ENCODE measurements around the gene CAMSAP1.
"Not testable (repeated sequence)": the region's sequence is repeated elsewhere in the genome, so short reads cannot be mapped to it uniquely, and the experiment has no call there.

Gene CAMSAP1

DNA sequence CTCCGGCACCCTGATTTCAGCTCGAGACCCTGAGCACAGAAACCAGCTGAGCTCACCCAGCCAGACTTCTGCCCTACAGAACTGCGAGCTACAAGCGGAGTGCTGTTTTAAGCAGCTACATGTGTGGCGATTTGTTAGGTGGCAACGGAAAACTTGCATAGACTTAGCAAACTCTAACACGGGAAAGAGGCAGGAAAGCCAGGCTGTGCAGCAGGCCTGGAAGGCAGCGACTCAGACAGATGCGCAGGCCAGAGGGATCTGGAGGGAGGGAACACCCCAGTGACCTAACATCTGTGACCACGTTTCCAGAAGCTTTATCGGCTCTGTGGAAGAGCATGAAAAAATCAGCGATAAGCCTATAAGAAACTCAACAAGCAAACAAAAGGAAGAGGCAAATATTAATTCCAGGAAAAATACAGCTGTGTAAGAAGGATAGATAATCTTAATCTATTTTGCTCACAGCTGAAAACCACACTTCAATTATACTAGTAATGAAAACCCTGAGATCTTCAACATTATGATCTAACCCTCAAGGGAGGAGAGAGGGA, 42.9 kb upstream of the CAMSAP1 start:
- no peak overlapping the region for H3K4me3 ChIP-seq (ENCODE audit: control insufficient read depth, low read depth, low read length)
- DNase-seq (ENCODE audit: low read depth), result peak; percentile 12
- TF ChIP-seq CTCF (conservative IDR thresholded peaks at IDR 0.05; ENCODE audit: control insufficient read depth, insufficient read depth, low read depth, low read length), result no peak

- no peak overlapping the region for H3K4me3 ChIP-seq (ENCODE audit: control insufficient read depth, low read depth, low read length)
- no peak for TF ChIP-seq CTCF (conservative IDR thresholded peaks at IDR 0.05; ENCODE audit: control insufficient read depth, insufficient read depth, low read depth, low read length)
- DNase-seq (ENCODE audit: low read depth), result no peak
These were observed 42.3 kb upstream of the CAMSAP1 start for GRCh38 chr9:135949501-135950134.

DNA sequence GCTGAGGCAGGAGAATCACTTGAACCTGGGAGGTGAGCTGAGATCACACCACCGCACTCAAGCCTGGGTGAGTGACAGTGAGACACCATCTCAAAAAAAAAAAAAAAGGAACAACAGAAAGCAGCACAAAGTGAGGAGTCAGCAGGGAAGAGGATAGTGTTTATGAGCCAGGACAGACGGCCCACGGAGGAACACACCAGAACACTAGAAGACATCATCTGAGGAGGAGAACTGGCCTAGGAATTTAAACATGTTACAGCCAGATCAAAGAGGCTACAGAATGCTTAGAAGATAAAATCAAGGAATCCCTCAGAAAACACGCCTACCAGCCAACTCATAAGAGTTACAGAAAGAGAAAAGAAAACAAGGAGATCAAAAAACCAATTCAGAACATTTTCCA, 41.6 kb upstream of the CAMSAP1 start:
- no peak for DNase-seq (ENCODE audit: low read depth)
- no peak for TF ChIP-seq CTCF (conservative IDR thresholded peaks at IDR 0.05; ENCODE audit: control insufficient read depth, insufficient read depth, low read depth, low read length)
- no peak overlapping the region for H3K4me3 ChIP-seq (ENCODE audit: control insufficient read depth, low read depth, low read length)

DNA sequence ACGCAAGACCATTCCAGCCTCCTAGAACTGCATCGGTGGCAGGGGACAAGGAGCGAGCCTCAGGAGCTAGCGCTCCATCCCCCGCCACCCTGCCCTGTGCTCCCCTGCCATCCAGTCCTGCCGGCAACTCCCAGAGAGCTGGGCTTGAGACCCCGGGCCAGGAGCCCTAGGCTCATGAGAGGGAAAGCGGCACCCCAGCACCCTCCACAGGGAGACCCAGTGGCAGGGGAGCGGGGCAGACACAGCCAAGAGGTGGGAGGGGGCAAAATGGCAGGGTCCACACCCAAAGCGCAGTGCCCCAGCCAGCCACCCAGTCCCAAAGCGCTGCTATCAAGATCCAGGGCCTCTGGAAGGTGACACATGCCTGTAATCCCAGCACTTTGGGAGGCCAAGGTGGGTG, 41.1 kb upstream of the CAMSAP1 start:
- no peak for TF ChIP-seq CTCF (conservative IDR thresholded peaks at IDR 0.05; ENCODE audit: control insufficient read depth, insufficient read depth, low read depth, low read length)
- no peak for DNase-seq (ENCODE audit: low read depth)

GRCh38 chr9:135947582-135947981, 40.2 kb upstream of the CAMSAP1 start:
- no peak overlapping the region for H3K4me3 ChIP-seq (ENCODE audit: control insufficient read depth, low read depth, low read length)
- no peak for DNase-seq (ENCODE audit: low read depth)
- TF ChIP-seq CTCF (conservative IDR thresholded peaks at IDR 0.05; ENCODE audit: control insufficient read depth, insufficient read depth, low read depth, low read length), result no peak

More for the DNA sequence above, 41.1 kb upstream of the CAMSAP1 start:
- H3K4me3 ChIP-seq (ENCODE audit: control insufficient read depth, low read depth, low read length), result no peak overlapping the region

GRCh38 chr9:135947105-135947504, 39.8 kb upstream of the CAMSAP1 start:
- not testable (repeated sequence) for H3K4me3 ChIP-seq (ENCODE audit: control insufficient read depth, low read depth, low read length); DNase-seq (ENCODE audit: low read depth)

DNA sequence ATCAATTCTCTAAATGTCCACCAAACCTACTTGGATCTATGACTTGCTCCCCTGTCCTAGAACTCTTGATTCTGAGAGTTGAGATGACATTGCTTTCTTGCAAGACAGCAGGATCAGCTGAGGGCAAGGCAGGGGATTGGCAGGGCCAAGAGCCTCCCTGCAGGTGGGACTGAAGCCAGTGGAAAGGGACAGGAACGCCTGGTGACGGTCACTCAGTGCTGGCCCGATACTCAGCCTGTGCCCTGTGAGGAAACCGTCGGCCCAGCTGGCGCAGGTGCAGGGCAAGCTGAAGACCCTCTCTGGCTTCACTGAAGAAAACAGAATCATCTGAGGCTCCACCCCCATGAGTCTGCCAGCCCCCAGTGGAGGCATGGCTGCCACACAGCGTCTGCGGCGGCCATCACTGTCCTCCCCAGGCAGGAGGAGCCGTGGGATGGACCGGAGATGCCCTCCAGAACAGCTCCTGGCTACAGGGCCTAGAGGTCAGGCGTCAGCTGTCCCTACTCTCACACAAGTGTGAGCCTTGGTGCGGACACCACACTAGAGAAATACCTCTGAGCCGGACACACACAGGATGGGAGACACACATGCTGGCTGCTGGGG, 39.1 kb upstream of the CAMSAP1 start:
- no peak overlapping the region for H3K4me3 ChIP-seq (ENCODE audit: control insufficient read depth, low read depth, low read length)
- DNase-seq (ENCODE audit: low read depth), result no peak
- no peak for TF ChIP-seq CTCF (conservative IDR thresholded peaks at IDR 0.05; ENCODE audit: control insufficient read depth, insufficient read depth, low read depth, low read length)

Data from fibroblast of mammary gland (primary cell).